HG03095 (cell line): ENCODE results near the gene CDH10.

ENCODE experiments used
- ATAC-seq: cut with Tn5 transposase; IDR thresholded peaks from one replicate; pipeline ENCODE4 v1.9.1; 2021; ENCODE audit warnings: moderate library complexity; ENCODE audit not compliant: unreplicated experiment

The CDH10 gene

GRCh38 chr5:24644761-24645160 is at the start of gene CDH10:
Gene CDH10 (minus strand): TSS chr5:24644978. CDS start chr5:24593490, 51,488 bp downstream.
- no peak for ATAC-seq

GRCh38 chr5:24693609-24694008 is 48.8 kb upstream of the CDH10 start:
- no peak for ATAC-seq

- no peak for ATAC-seq
Measured at GRCh38 chr5:24691074-24691473, 46.3 kb upstream of the CDH10 start.

- ATAC-seq: no peak
Measured at GRCh38 chr5:24681106-24681505, 36.3 kb upstream of the CDH10 start.

GRCh38 chr5:24668050-24668449 is 23.3 kb upstream of the CDH10 start:
- ATAC-seq: no peak

GRCh38 chr5:24649531-24649930 is 4.8 kb upstream of the CDH10 start:
- no peak for ATAC-seq

- ATAC-seq: no peak
Measured at GRCh38 chr5:24646915-24647314, 2.1 kb upstream of the CDH10 start.

- ATAC-seq: no peak
Measured at GRCh38 chr5:24645483-24645882, 705 bp upstream of the CDH10 start.

GRCh38 chr5:24643880-24644279 is 898 bp downstream of the CDH10 start:
- ATAC-seq: no peak

- ATAC-seq: no peak
Measured at GRCh38 chr5:24643156-24643555, 1.6 kb downstream of the CDH10 start.

- ATAC-seq: no peak
Measured at GRCh38 chr5:24642022-24642421, 2.8 kb downstream of the CDH10 start.

GRCh38 chr5:24635209-24635608 is 9.6 kb downstream of the CDH10 start:
- no peak for ATAC-seq

GRCh38 chr5:24633715-24634325 is 11.0 kb downstream of the CDH10 start:
- ATAC-seq: no peak

GRCh38 chr5:24632353-24632752 is 12.4 kb downstream of the CDH10 start:
- no peak for ATAC-seq

GRCh38 chr5:24630918-24631317 is 13.9 kb downstream of the CDH10 start:
- no peak for ATAC-seq

GRCh38 chr5:24629798-24630197 is 15.0 kb downstream of the CDH10 start:
- no peak for ATAC-seq

GRCh38 chr5:24624872-24625271 is 19.9 kb downstream of the CDH10 start:
- no peak for ATAC-seq

GRCh38 chr5:24623624-24624023 is 21.2 kb downstream of the CDH10 start:
- ATAC-seq: no peak

- no peak for ATAC-seq
Measured at GRCh38 chr5:24623031-24623430, 21.7 kb downstream of the CDH10 start.

- ATAC-seq: no peak
Measured at GRCh38 chr5:24621792-24622191, 23.0 kb downstream of the CDH10 start.

- ATAC-seq: no peak
Measured at GRCh38 chr5:24616566-24616965, 28.2 kb downstream of the CDH10 start.

- no peak for ATAC-seq
Measured at GRCh38 chr5:24615159-24615558, 29.6 kb downstream of the CDH10 start.

GRCh38 chr5:24609706-24610105 is 35.1 kb downstream of the CDH10 start:
- no peak for ATAC-seq
